BJ (cell line): ENCODE data around the gene GRB10. TPM values are rescaled to one million over a fixed set of nuclear protein-coding genes. Genes with fewer than 3 reads are reported as not detected.

Source experiments
- CTCF ChIA-PET: fragments of 350-600 bp; formaldehyde crosslinking; extraction: SDS; loops from one replicate; lab custom pipeline; 2021; ENCODE audit warnings: antibody characterized with exemption, inconsistent platforms; lab: Yijun Ruan, JAX
- POLR2A ChIA-PET: fragments of 300-600 bp; sonication (Branson Sonifier 250); formaldehyde crosslinking; extraction: SDS; loops from one replicate; lab custom pipeline; 2021; ENCODE audit warnings: antibody characterized with exemption; lab: Charles Lee
- DNase-seq: peaks from one replicate; pipeline ENCODE4 v3.0.0-alpha.2; 2011; ENCODE audit warnings: low read depth
- H3K27me3 ChIP-seq: 2 replicates; pipeline ENCODE4 v1.6.0; 2011; ENCODE audit warnings: low read length; ENCODE audit not compliant: control insufficient read depth, insufficient read depth
- H3K36me3 ChIP-seq: 2 replicates; pipeline ENCODE4 v1.5.1; 2011; ENCODE audit warnings: low read length; ENCODE audit not compliant: control insufficient read depth, insufficient read depth
- H3K4me3 ChIP-seq: 2 replicates; pipeline ENCODE4 v1.5.1; 2011; ENCODE audit warnings: low read depth, mild to moderate bottlenecking, control low read depth, low read length
- CTCF ChIP-seq: IDR thresholded peaks from 2 replicates; pipeline ENCODE4 v1.5.1; 2011; ENCODE audit warnings: low read depth, mild to moderate bottlenecking, control low read depth, inconsistent platforms, low read length, moderate library complexity; ENCODE audit not compliant: insufficient read depth
- polyA plus RNA-seq: library from polyadenylated mRNA; depleted of rRNA; stranded (reverse); fragments of >200 nt; gene quantifications from 2 replicates; pipeline ENCODE4 v1.2.3, GENCODE V29; 2011

GRB10 gene
- polyA plus RNA-seq, 1 experiment, result 8.5 TPM

- Histone ChIP-seq H3K27me3 (no peaks in the 10 kb centered on the region; the same call in 1 of the 2 replicates), H3K4me3 (no peak overlapping the region), H3K36me3 (no peaks in the 10 kb centered on the region)
- TF ChIP-seq CTCF, result no peak
- ChIA-PET POLR2A (no interaction called here), CTCF (interaction anchor here (0.7 to 1.9 kb wide), 2 partner anchors 11 to 343 kb away, joined by 3 to 6 read pairs; no protein-coding TSS in a partner anchor)
- no peak for DNase-seq
Measured at GRCh38 chr7:50812094-50812493, 29.4 kb upstream of the GRB10 start.

- Histone ChIP-seq H3K36me3 (no peaks in the 10 kb centered on the region), H3K27me3 (peaks cover 3% of the 10 kb centered on the region), H3K4me3 (no peak overlapping the region)
- no peak for DNase-seq
- no peak for TF ChIP-seq CTCF
- CTCF ChIA-PET, result no interaction called here
- POLR2A ChIA-PET, result no interaction called here
Measured at GRCh38 chr7:50808282-50808888, 25.7 kb upstream of the GRB10 start.

- CTCF ChIA-PET, result no interaction called here
- Histone ChIP-seq H3K4me3 (no peak overlapping the region), H3K36me3 (no peaks in the 10 kb centered on the region), H3K27me3 (peaks cover 5% of the 10 kb centered on the region)
- no peak for DNase-seq
- no peak for TF ChIP-seq CTCF
- POLR2A ChIA-PET, result no interaction called here
Measured at GRCh38 chr7:50807026-50807730, 24.5 kb upstream of the GRB10 start.

DNA sequence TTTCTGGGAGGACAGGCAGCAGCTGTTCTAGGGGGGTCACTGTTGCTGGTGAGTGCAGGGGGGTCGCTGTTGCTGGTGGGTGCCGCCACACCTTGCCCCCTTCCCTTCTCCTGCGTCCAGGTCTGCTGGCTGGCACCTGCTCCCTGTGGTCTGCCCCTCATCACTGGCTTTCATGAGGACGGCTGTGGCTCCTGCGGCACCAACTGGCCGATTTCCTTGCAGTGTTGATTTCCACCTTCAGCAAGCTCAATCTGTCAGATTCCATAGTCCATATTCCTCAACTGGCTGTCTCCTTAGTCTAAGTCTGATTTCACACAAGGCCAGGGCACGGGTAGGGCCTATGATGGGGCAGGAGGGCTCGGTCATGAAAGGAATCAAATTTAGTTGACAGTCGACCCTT is 23.4 kb upstream of the GRB10 start:
- ChIA-PET POLR2A (no interaction called here), CTCF (interaction anchor here (1.0 kb wide), 1 partner anchor 14 kb away, joined by 3 read pairs; no protein-coding TSS in a partner anchor)
- DNase-seq, result no peak
- no peaks in the 10 kb centered on the region for H3K36me3 ChIP-seq
- H3K27me3 ChIP-seq, result peaks cover 10% of the 10 kb centered on the region
- H3K4me3 ChIP-seq, result no peak overlapping the region
- TF ChIP-seq CTCF, result no peak

DNA sequence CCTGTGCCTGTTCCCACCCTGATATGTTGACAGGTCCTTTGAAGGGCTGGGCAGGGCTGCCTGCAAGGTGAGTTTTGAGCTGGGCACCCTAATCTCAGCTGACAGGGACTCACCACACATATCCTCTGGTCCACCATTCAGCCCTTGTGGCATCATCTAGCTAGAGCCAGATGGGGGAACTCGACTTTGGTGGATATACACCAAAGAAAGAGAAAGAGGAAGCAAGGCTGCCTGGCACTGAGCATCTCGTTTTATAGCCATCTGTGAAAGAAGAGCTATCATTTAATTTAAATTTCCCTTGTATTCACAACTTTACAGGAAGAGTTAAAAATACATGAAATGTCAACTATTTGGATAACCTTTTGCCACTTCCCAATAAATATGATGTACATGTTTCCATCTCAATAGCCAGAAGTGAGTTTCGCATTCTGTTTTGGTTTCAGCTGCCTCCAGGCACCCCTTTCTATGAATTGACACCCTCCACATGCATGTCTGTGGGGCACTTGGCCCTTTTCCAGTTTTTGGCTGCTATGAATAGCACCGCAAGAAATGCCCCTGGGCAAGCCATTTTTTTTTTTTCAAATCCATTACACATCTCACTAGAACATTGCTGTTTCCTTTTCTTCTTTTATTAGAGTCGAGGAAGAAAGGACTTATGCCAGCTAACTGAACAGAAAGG is 22.9 kb upstream of the GRB10 start:
- DNase-seq, result no peak
- POLR2A ChIA-PET, result no interaction called here
- CTCF ChIA-PET, result interaction anchor here (0.5 to 1.0 kb wide), 2 partner anchors 15 to 251 kb away, joined by 3 read pairs; no protein-coding TSS in a partner anchor
- Histone ChIP-seq H3K27me3 (peaks cover 13% of the 10 kb centered on the region), H3K4me3 (no peak overlapping the region), H3K36me3 (no peaks in the 10 kb centered on the region)
- no peak for TF ChIP-seq CTCF
